Activated CD4-positive, alpha-beta T cell treated with anti-CD3 and anti-CD28 coated beads, Interleukin-2, amount 10 ng/mL, durations not matched to agents 24 days and 14 days (primary cell): ENCODE data around the gene FAM98B. TPM values are rescaled to one million over a fixed set of nuclear protein-coding genes. Genes with fewer than 3 reads are reported as not detected.

Experiments used
- DNase-seq: peaks from one replicate; pipeline ENCODE4 v3.0.0; 2022
- H3K27ac Mint-ChIP-seq: one replicate; pipeline ENCODE4 v1.8.0; 2022; ENCODE audit warnings: mild to moderate bottlenecking, mixed read lengths
- H3K27me3 Mint-ChIP-seq: one replicate; pipeline ENCODE4 v1.8.0; 2022; ENCODE audit warnings: mixed read lengths
- H3K36me3 Mint-ChIP-seq: one replicate; pipeline ENCODE4 v1.8.0; 2022; ENCODE audit warnings: low read depth, mild to moderate bottlenecking, mixed read lengths
- H3K4me1 Mint-ChIP-seq: one replicate; pipeline ENCODE4 v1.8.0; 2021; ENCODE audit warnings: mixed read lengths
- H3K4me3 Mint-ChIP-seq: one replicate; pipeline ENCODE4 v1.8.0; 2022; ENCODE audit warnings: mild to moderate bottlenecking, moderate library complexity, mixed read lengths
- H3K9me3 Mint-ChIP-seq: one replicate; pipeline ENCODE4 v1.8.0; 2021; ENCODE audit warnings: mixed read lengths
- intact Hi-C: fragments of 100-400 bp; cut with micrococcal nuclease; formaldehyde crosslinking; loops from one replicate; pipeline ENCODE4 v1.15.1; 2023
- total RNA-seq: library from RNA; stranded (reverse); gene quantifications from 2 replicates; pipeline ENCODE4 v1.2.3, GENCODE V29; 2022

FAM98B gene
- total RNA-seq, 1 donor from 2014 or later: 71.6 TPM

GRCh38 chr15:38524156-38524555, 70.2 kb downstream of the FAM98B start:
- H3K4me1 Mint-ChIP-seq: peaks cover 56% of the 10 kb centered on the region
- peaks cover 10% of the 10 kb centered on the region for H3K9me3 Mint-ChIP-seq
- DNase-seq: no peak
- H3K27me3 Mint-ChIP-seq: no peaks in the 10 kb centered on the region
- H3K36me3 Mint-ChIP-seq: peaks cover 63% of the 10 kb centered on the region
- intact Hi-C loops: no loop called here
- H3K27ac Mint-ChIP-seq: peak overlapping the region; percentile 59
- H3K4me3 Mint-ChIP-seq: no peak overlapping the region

- intact Hi-C loops: loop anchor here (5.0 kb wide), 1 partner anchor 37 kb away; the partner anchor contains the start of gene RASGRP1
- Mint-ChIP-seq H3K27ac (peak overlapping the region; percentile 32), H3K4me3 (no peak overlapping the region), H3K36me3 (peaks cover 70% of the 10 kb centered on the region), H3K4me1 (peaks cover 59% of the 10 kb centered on the region), H3K9me3 (peaks cover 11% of the 10 kb centered on the region), H3K27me3 (no peaks in the 10 kb centered on the region)
- DNase-seq: no peak
Observed at GRCh38 chr15:38525489-38525888, 71.6 kb downstream of the FAM98B start.

- no peak overlapping the region for H3K4me3 Mint-ChIP-seq
Observed at GRCh38 chr15:38526158-38526557, 72.2 kb downstream of the FAM98B start.

GRCh38 chr15:38528294-38528693, 74.4 kb downstream of the FAM98B start:
- intact Hi-C loops: loop anchor here (5.0 kb wide), 1 partner anchor 34 kb away; the partner anchor contains the start of gene RASGRP1
- H3K9me3 Mint-ChIP-seq: peaks cover 11% of the 10 kb centered on the region
- no peak overlapping the region for H3K4me3 Mint-ChIP-seq

More at GRCh38 chr15:38526158-38526557, 72.2 kb downstream of the FAM98B start:
- peaks cover 63% of the 10 kb centered on the region for H3K4me1 Mint-ChIP-seq
- no peaks in the 10 kb centered on the region for H3K27me3 Mint-ChIP-seq
- DNase-seq: no peak
- no peak overlapping the region for H3K27ac Mint-ChIP-seq
- peaks cover 11% of the 10 kb centered on the region for H3K9me3 Mint-ChIP-seq
- H3K36me3 Mint-ChIP-seq: peaks cover 73% of the 10 kb centered on the region
- intact Hi-C loops: loop anchor here (5.0 kb wide), 1 partner anchor 36 kb away; the partner anchor contains the start of gene RASGRP1

GRCh38 chr15:38530113-38530512, 76.2 kb downstream of the FAM98B start:
- Mint-ChIP-seq H3K9me3 (peaks cover 11% of the 10 kb centered on the region), H3K27me3 (no peaks in the 10 kb centered on the region), H3K4me1 (peaks cover 76% of the 10 kb centered on the region), H3K27ac (peak overlapping the region; percentile 81), H3K4me3 (peak overlapping the region; percentile 48), H3K36me3 (peaks cover 85% of the 10 kb centered on the region)
- intact Hi-C loops: loop anchor here (1.0 to 2.0 kb wide), 2 partner anchors 10 to 21 kb away; no protein-coding TSS in a partner anchor
- peak; percentile 68 for DNase-seq

More at GRCh38 chr15:38528294-38528693, 74.4 kb downstream of the FAM98B start:
- H3K4me1 Mint-ChIP-seq: peaks cover 69% of the 10 kb centered on the region
- H3K27ac Mint-ChIP-seq: peak overlapping the region; percentile 60
- H3K27me3 Mint-ChIP-seq: no peaks in the 10 kb centered on the region
- peaks cover 79% of the 10 kb centered on the region for H3K36me3 Mint-ChIP-seq
- no peak for DNase-seq

GRCh38 chr15:38531509-38531908, 77.6 kb downstream of the FAM98B start:
- Mint-ChIP-seq H3K27me3 (no peaks in the 10 kb centered on the region), H3K36me3 (peaks cover 88% of the 10 kb centered on the region), H3K4me3 (peak overlapping the region; percentile 1), H3K9me3 (peaks cover 11% of the 10 kb centered on the region), H3K4me1 (peaks cover 80% of the 10 kb centered on the region), H3K27ac (peak overlapping the region; percentile 65)
- intact Hi-C loops: loop anchor here (2.0 kb wide), 1 partner anchor 23 kb away; no protein-coding TSS in a partner anchor
- no peak for DNase-seq

GRCh38 chr15:38532728-38533127, 78.8 kb downstream of the FAM98B start:
- H3K27ac Mint-ChIP-seq: peak overlapping the region; percentile 27
- peaks cover 11% of the 10 kb centered on the region for H3K9me3 Mint-ChIP-seq
- no peak for DNase-seq
- H3K36me3 Mint-ChIP-seq: peaks cover 88% of the 10 kb centered on the region
- no peak overlapping the region for H3K4me3 Mint-ChIP-seq
- H3K4me1 Mint-ChIP-seq: peaks cover 81% of the 10 kb centered on the region
- no peaks in the 10 kb centered on the region for H3K27me3 Mint-ChIP-seq
- intact Hi-C loops: no loop called here

GRCh38 chr15:38533416-38533915, 79.5 kb downstream of the FAM98B start:
- H3K36me3 Mint-ChIP-seq: peaks cover 87% of the 10 kb centered on the region
- H3K27ac Mint-ChIP-seq: peak overlapping the region; percentile 72
- H3K4me3 Mint-ChIP-seq: no peak overlapping the region
- H3K4me1 Mint-ChIP-seq: peaks cover 83% of the 10 kb centered on the region
- H3K9me3 Mint-ChIP-seq: peaks cover 6% of the 10 kb centered on the region
- no peak for DNase-seq
- intact Hi-C loops: no loop called here
- no peaks in the 10 kb centered on the region for H3K27me3 Mint-ChIP-seq

GRCh38 chr15:38533926-38534325, 80.0 kb downstream of the FAM98B start:
- intact Hi-C loops: no loop called here
- Mint-ChIP-seq H3K36me3 (peaks cover 84% of the 10 kb centered on the region), H3K9me3 (peaks cover 4% of the 10 kb centered on the region), H3K27me3 (no peaks in the 10 kb centered on the region), H3K27ac (peak overlapping the region; percentile 72), H3K4me1 (peaks cover 84% of the 10 kb centered on the region), H3K4me3 (no peak overlapping the region)
- DNase-seq: no peak

- intact Hi-C loops: no loop called here
- peak overlapping the region; percentile 21 for H3K4me3 Mint-ChIP-seq
- H3K27ac Mint-ChIP-seq: peak overlapping the region; percentile 60
- no peak for DNase-seq
- H3K27me3 Mint-ChIP-seq: no peaks in the 10 kb centered on the region
- peaks cover 82% of the 10 kb centered on the region for H3K36me3 Mint-ChIP-seq
- H3K4me1 Mint-ChIP-seq: peaks cover 85% of the 10 kb centered on the region
- no peaks in the 10 kb centered on the region for H3K9me3 Mint-ChIP-seq
Observed at GRCh38 chr15:38534691-38535090, 80.8 kb downstream of the FAM98B start.

GRCh38 chr15:38535491-38536200, 81.7 kb downstream of the FAM98B start:
- DNase-seq: no peak

GRCh38 chr15:38536201-38536676, 82.3 kb downstream of the FAM98B start:
- H3K36me3 Mint-ChIP-seq: peaks cover 78% of the 10 kb centered on the region
- peak overlapping the region; percentile 19 for H3K4me3 Mint-ChIP-seq
- peak overlapping the region; percentile 60 for H3K27ac Mint-ChIP-seq
- intact Hi-C loops: no loop called here
- peaks cover 87% of the 10 kb centered on the region for H3K4me1 Mint-ChIP-seq
- no peaks in the 10 kb centered on the region for H3K27me3 Mint-ChIP-seq
- no peaks in the 10 kb centered on the region for H3K9me3 Mint-ChIP-seq
- DNase-seq: no peak

More at GRCh38 chr15:38535491-38536200, 81.7 kb downstream of the FAM98B start:
- Mint-ChIP-seq H3K36me3 (peaks cover 77% of the 10 kb centered on the region), H3K9me3 (no peaks in the 10 kb centered on the region), H3K27me3 (no peaks in the 10 kb centered on the region), H3K27ac (peak overlapping the region; percentile 60), H3K4me3 (peak overlapping the region; percentile 21), H3K4me1 (peaks cover 85% of the 10 kb centered on the region)
- intact Hi-C loops: no loop called here
